HepG2 (cell line): Measurements from ENCODE around the gene GPRC5B. TPM values are rescaled to one million over a fixed set of nuclear protein-coding genes. Genes with fewer than 3 reads are reported as not detected.

Source experiments
- ARID5B ChIP-seq: IDR thresholded peaks from 2 replicates; pipeline ENCODE4 v1.4.0; 2020; ENCODE audit warnings: mild to moderate bottlenecking, missing genetic modification reagents
- JUNB ChIP-seq: sonication (generic); formaldehyde crosslinking; IDR thresholded peaks from 2 replicates; pipeline ENCODE4 v1.8.0; 2022; ENCODE audit warnings: missing genetic modification reagents, mild to moderate bottlenecking, borderline replicate concordance
- MXD3 ChIP-seq: IDR thresholded peaks from 2 replicates; pipeline ENCODE4 v1.6.1; 2016; ENCODE audit warnings: mild to moderate bottlenecking, missing biosample characterization, missing genetic modification reagents
- NCOA2 ChIP-seq: sonication (generic); formaldehyde crosslinking; IDR thresholded peaks from 2 replicates; pipeline ENCODE4 v1.8.0; 2022; ENCODE audit warnings: inconsistent platforms
- SYNCRIP ChIP-seq: fragments of 200-400 bp; formaldehyde crosslinking; IDR thresholded peaks from 2 replicates; pipeline ENCODE4 v1.6.1; 2018; ENCODE audit warnings: mild to moderate bottlenecking, low read depth, low read length; ENCODE audit not compliant: insufficient read depth
- UBTF ChIP-seq: sonication (generic); formaldehyde crosslinking; IDR thresholded peaks from 2 replicates; pipeline ENCODE4 v1.4.0; 2020; ENCODE audit warnings: mild to moderate bottlenecking, missing genetic modification reagents
- ZBTB20 ChIP-seq: sonication (generic); formaldehyde crosslinking; IDR thresholded peaks from 2 replicates; pipeline ENCODE4 v1.8.1; 2023; ENCODE audit warnings: missing genetic modification reagents, low read depth, mild to moderate bottlenecking, borderline replicate concordance
- ZBTB37 ChIP-seq: sonication (generic); formaldehyde crosslinking; IDR thresholded peaks from 2 replicates; pipeline ENCODE4 v1.4.0; 2020; ENCODE audit warnings: mild to moderate bottlenecking, missing genetic modification reagents
- ZNF354B ChIP-seq: sonication (generic); formaldehyde crosslinking; IDR thresholded peaks from 2 replicates; pipeline ENCODE4 v1.8.0; 2022; ENCODE audit warnings: mild to moderate bottlenecking, missing genetic modification reagents
- ZNF615 ChIP-seq: sonication (generic); formaldehyde crosslinking; IDR thresholded peaks from 2 replicates; pipeline ENCODE4 v1.5.0; 2020; ENCODE audit warnings: mild to moderate bottlenecking, missing genetic modification reagents, borderline replicate concordance
- ZNF737 ChIP-seq: sonication (generic); formaldehyde crosslinking; IDR thresholded peaks from 2 replicates; pipeline ENCODE4 v1.5.0; 2020; ENCODE audit warnings: missing genetic modification reagents, mild to moderate bottlenecking, borderline replicate concordance
- ZNF850 ChIP-seq: sonication (generic); formaldehyde crosslinking; conservative IDR thresholded peaks from 2 replicates; pipeline ENCODE4 v1.9.0; 2021; ENCODE audit warnings: mild to moderate bottlenecking, missing genetic modification reagents
- ZNF879 ChIP-seq: sonication (generic); formaldehyde crosslinking; IDR thresholded peaks from 2 replicates; pipeline ENCODE4 v1.8.1; 2023; ENCODE audit warnings: missing genetic modification reagents
- ZSCAN30 ChIP-seq: sonication (generic); formaldehyde crosslinking; IDR thresholded peaks from 2 replicates; pipeline ENCODE4 v1.5.0; 2020; ENCODE audit warnings: mild to moderate bottlenecking, missing genetic modification reagents
- polyA plus RNA-seq, 8 experiments: library from polyadenylated mRNA; depleted of rRNA in 3 of 8; stranded (reverse) in 7 of 8; unstranded in 1 of 8; fragments of >200 nt; fragmentation: Illumina TruSeq in 4 of 8; extraction: Trizol in 4 of 8; gene quantifications; 2 replicates each; pipeline versions ENCODE4 v1.2.1 to v1.2.3, GENCODE V29; 2011 to 2016; ENCODE audit warnings: low read depth in 4 of 8, missing spikeins in 1 of 8, mixed read lengths in 1 of 8; ENCODE audit not compliant: insufficient read depth in 1 of 8
- total RNA-seq, 5 experiments: library from RNA; depleted of rRNA; stranded (reverse); fragments of >200 nt; fragmentation: Illumina TruSeq; extraction: Trizol; gene quantifications; 2 replicates each; pipeline ENCODE4 v1.2.3, GENCODE V29; 2016; ENCODE audit warnings: low read depth in 1 of 5
- TF ChIP-seq, protein P1 (sequence below): sonication (generic); formaldehyde crosslinking; IDR thresholded peaks from 2 replicates; pipeline ENCODE4 v1.8.1; 2023; ENCODE audit warnings: mild to moderate bottlenecking, inconsistent platforms, moderate library complexity, missing genetic modification reagents, borderline replicate concordance
- TF ChIP-seq, protein P2 (sequence below): sonication (generic); formaldehyde crosslinking; IDR thresholded peaks from 2 replicates; pipeline ENCODE4 v1.9.0; 2021; ENCODE audit warnings: missing genetic modification reagents, mild to moderate bottlenecking, borderline replicate concordance

GPRC5B gene
- total and polyA plus RNA-seq, 2 of the 13 experiments (the other 11 are each of a cell fraction or from before 2014, with no cell fraction given), result 0.46 to 0.53 TPM

- TF ChIP-seq, protein P1, sequence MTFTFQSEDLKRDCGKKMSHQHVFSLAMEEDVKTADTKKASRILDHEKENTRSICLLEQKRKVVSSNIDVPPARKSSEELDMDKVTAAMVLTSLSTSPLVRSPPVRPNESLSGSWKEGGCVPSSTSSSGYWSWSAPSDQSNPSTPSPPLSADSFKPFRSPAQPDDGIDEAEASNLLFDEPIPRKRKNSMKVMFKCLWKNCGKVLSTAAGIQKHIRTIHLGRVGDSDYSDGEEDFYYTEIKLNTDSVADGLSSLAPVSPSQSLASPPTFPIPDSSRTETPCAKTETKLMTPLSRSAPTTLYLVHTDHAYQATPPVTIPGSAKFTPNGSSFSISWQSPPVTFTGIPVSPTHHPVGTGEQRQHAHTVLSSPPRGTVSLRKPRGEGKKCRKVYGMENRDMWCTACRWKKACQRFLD, result no peak
- TF ChIP-seq JUNB (CRISPR knock-in tag) (no peak), ZNF879 (CRISPR knock-in tag) (0 out of 2 replicates have a peak, but pooled peaks have one; percentile 31), ZNF737 (no peak), NCOA2 (CRISPR knock-in tag) (no peak), ZBTB37 (CRISPR knock-in tag) (no peak), ZBTB20 (no peak), ARID5B (CRISPR knock-in tag) (no peak), ZNF850 (CRISPR knock-in tag) (no peak), ZNF354B (CRISPR knock-in tag) (no peak), MXD3 (CRISPR knock-in tag) (no peak), ZNF615 (CRISPR knock-in tag) (no peak), SYNCRIP (no peak), UBTF (CRISPR knock-in tag) (no peak), ZSCAN30 (CRISPR knock-in tag) (no peak)
- TF ChIP-seq, protein P2, sequence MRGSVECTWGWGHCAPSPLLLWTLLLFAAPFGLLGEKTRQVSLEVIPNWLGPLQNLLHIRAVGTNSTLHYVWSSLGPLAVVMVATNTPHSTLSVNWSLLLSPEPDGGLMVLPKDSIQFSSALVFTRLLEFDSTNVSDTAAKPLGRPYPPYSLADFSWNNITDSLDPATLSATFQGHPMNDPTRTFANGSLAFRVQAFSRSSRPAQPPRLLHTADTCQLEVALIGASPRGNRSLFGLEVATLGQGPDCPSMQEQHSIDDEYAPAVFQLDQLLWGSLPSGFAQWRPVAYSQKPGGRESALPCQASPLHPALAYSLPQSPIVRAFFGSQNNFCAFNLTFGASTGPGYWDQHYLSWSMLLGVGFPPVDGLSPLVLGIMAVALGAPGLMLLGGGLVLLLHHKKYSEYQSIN, result no peak
These were observed 14.4 kb upstream of the GPRC5B start (continued) for GRCh38 chr16:19898924-19899604.
